ENCODE results near the gene INPP5A.

- TF ChIP-seq CTCF (IDR thresholded peaks at IDR 0.05) = no peak
- no peak for TF ChIP-seq POLR2A (IDR thresholded peaks at IDR 0.05)
These were observed 259.3 kb downstream of the INPP5A start for GRCh38 chr10:132796846-132797245.

All from lower leg skin (tissue), 3 donors.